HG03196 (cell line): ENCODE measurements around the gene IFI27.
"Not testable (repeated sequence)": the region's sequence is repeated elsewhere in the genome, so short reads cannot be mapped to it uniquely, and the experiment has no call there.

Experiments used
- ATAC-seq: cut with Tn5 transposase; IDR thresholded peaks from one replicate; pipeline ENCODE4 v1.9.1; 2021; ENCODE audit not compliant: unreplicated experiment

Gene IFI27

GRCh38 chr14:94152676-94153075, 42.1 kb downstream of the IFI27 start:
- ATAC-seq = no peak

GRCh38 chr14:94153750-94154342, 43.3 kb downstream of the IFI27 start:
- ATAC-seq = no peak

GRCh38 chr14:94156143-94156542, 45.6 kb downstream of the IFI27 start:
- not testable (repeated sequence) for ATAC-seq

- no peak for ATAC-seq
These were observed 46.7 kb downstream of the IFI27 start for GRCh38 chr14:94157197-94157596.

- ATAC-seq = no peak
These were observed 47.8 kb downstream of the IFI27 start for GRCh38 chr14:94158239-94158883.

- ATAC-seq = no peak
These were observed 50.5 kb downstream of the IFI27 start for GRCh38 chr14:94161058-94161457.

- ATAC-seq = no peak
These were observed 51.4 kb downstream of the IFI27 start for GRCh38 chr14:94161981-94162380.

- no peak for ATAC-seq
These were observed 51.9 kb downstream of the IFI27 start for GRCh38 chr14:94162466-94162865.

- no peak for ATAC-seq
These were observed 53.3 kb downstream of the IFI27 start for GRCh38 chr14:94163796-94164195.

GRCh38 chr14:94164685-94165431, 54.3 kb downstream of the IFI27 start:
- ATAC-seq = no peak

- ATAC-seq = no peak
These were observed 55.2 kb downstream of the IFI27 start for GRCh38 chr14:94165744-94166143.
